ENCODE data around the gene CHMP4A.

CHMP4A gene

DNA sequence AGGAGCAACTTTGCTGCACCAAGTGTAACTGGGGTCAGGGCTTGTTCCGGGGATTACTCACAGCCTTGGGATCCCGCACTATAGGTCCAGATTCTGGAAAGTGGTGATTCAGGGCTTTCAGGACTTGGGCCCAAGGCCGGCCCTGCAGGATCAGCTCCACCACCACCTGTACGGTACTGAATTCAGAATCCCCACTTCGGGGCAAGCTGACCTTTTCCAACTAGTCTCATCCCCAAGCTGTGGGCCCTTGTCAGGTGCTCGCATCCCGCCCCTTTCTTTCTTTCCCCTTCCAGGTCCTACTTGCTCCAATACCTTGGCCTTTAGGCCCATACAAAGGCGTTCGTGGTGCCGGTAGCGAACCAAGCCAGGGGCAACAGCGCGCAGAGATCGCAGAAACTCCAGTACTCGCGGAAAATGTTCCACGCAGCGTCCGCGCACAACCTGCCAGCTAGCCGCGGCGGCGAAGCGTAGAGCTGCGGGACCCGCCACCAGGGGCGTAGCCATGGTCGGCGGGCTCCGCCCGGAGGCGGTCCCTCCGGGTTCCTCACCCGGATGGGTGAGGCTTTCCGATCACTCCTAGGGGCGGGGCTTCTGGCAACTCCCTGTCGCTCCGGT, 28.6 kb upstream of the CHMP4A start:
- peak overlapping the region; percentile 91 for H3K4me3 ChIP-seq (ENCODE audit: low read depth, low read length)
- POLR2A ChIA-PET = interaction anchor here (0.7 to 2.6 kb wide), 23 partner anchors 9 to 200 kb away, joined by 3 to 27 read pairs (median 6); partner anchors contain the start of genes CHMP4A, CIDEB, DCAF11 and DHRS1
- TF ChIP-seq, protein P1, sequence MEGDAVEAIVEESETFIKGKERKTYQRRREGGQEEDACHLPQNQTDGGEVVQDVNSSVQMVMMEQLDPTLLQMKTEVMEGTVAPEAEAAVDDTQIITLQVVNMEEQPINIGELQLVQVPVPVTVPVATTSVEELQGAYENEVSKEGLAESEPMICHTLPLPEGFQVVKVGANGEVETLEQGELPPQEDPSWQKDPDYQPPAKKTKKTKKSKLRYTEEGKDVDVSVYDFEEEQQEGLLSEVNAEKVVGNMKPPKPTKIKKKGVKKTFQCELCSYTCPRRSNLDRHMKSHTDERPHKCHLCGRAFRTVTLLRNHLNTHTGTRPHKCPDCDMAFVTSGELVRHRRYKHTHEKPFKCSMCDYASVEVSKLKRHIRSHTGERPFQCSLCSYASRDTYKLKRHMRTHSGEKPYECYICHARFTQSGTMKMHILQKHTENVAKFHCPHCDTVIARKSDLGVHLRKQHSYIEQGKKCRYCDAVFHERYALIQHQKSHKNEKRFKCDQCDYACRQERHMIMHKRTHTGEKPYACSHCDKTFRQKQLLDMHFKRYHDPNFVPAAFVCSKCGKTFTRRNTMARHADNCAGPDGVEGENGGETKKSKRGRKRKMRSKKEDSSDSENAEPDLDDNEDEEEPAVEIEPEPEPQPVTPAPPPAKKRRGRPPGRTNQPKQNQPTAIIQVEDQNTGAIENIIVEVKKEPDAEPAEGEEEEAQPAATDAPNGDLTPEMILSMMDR (IDR thresholded peaks at IDR 0.05; ENCODE audit: insufficient read depth, low read length, missing control alignments) = peak; percentile 65
- DNase-seq (ENCODE audit: low read depth, low spot score) = no peak
- CTCF ChIA-PET = interaction anchor here (1.0 to 15.9 kb wide), 23 partner anchors 9 to 194 kb away, joined by 4 to 315 read pairs (median 7); partner anchors contain the start of genes CHMP4A, CIDEB, DHRS1 and GMPR2

DNA sequence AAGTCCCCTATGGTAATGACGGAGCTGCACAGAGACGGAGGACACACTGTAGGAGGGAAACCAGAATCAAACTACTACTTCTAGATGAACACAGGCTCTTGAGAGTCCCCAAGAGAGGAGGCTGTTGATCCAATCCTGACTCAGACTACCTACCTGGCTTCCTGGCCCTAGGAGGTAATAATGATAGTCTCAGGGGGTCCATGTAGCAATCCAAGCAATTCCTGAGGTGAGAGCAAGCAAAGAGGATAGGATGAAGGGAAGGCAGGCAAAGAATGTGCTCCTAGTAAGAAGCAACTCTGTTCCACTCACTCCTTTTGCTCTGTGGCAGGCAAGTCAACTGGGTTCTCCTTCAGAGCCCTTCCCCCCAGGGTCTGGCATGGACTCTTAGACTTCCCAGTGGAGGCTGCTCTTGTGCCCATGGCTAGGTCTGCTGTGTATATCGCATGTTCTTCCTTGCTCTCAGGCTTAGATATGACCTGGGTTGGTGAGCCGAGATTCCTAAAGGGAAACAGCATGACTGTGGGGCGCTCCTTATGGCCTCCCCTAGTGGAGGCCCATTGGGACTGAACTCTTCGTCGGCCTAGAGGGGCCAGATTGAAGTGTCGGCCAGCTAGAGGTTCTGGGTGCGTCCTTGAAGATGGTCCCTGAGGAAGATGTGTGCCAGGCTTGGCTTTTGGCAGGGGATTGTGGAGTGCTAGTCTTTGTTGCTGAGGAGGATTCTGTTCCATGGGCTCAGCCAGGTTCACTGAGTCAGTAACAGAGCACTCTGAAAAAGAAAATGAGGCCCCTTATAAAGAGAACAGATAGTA, 27.0 kb upstream of the CHMP4A start:
- DNase-seq (ENCODE audit: low read depth, low spot score) = no peak
- no peak overlapping the region for H3K4me3 ChIP-seq (ENCODE audit: low read depth, low read length)
- ChIA-PET CTCF (interaction anchor here (1.4 to 15.9 kb wide), 5 partner anchors 7 to 68 kb away, joined by 3 to 315 read pairs (median 118); partner anchors contain the start of genes CIDEB, DHRS1, GMPR2 and LTB4R), POLR2A (no interaction called here)
- TF ChIP-seq, protein P1 (IDR thresholded peaks at IDR 0.05; ENCODE audit: insufficient read depth, low read length, missing control alignments) = no peak

DNA sequence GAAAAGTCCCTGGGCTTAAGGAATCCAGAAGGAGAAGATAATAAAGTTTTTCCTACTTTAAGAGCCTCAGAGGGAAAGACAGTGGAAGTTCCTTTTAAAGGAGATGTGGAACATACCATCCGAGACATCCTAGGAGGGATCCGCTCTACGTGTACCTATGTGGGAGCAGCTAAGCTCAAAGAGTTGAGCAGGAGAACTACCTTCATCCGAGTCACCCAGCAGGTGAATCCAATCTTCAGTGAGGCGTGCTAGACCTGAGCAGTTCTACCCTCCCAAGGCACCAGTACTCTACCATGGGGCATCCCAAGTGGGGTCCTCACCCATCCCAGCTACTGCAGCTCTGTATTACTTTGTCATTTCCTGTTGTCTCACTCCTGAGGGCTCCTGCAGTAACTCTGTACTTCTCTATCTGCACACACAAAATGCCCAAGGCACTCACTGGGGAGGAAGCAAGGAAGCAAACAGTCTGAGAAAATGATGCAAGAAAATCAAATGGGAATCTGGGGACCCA, 25.3 kb upstream of the CHMP4A start:
- no peak for DNase-seq (ENCODE audit: low read depth, low spot score)
- TF ChIP-seq, protein P1 (IDR thresholded peaks at IDR 0.05; ENCODE audit: insufficient read depth, low read length, missing control alignments) = no peak
- POLR2A ChIA-PET = interaction anchor here (0.8 to 1.6 kb wide), 5 partner anchors 8 to 60 kb away, joined by 3 to 5 read pairs (median 3); partner anchors contain the start of genes MDP1 and RABGGTA
- CTCF ChIA-PET = interaction anchor here (1.0 to 15.9 kb wide), 6 partner anchors 23 to 193 kb away, joined by 3 to 315 read pairs (median 4); partner anchors contain the start of genes CIDEB, DHRS1, IRF9 and LTB4R
- no peak overlapping the region for H3K4me3 ChIP-seq (ENCODE audit: low read depth, low read length)

DNA sequence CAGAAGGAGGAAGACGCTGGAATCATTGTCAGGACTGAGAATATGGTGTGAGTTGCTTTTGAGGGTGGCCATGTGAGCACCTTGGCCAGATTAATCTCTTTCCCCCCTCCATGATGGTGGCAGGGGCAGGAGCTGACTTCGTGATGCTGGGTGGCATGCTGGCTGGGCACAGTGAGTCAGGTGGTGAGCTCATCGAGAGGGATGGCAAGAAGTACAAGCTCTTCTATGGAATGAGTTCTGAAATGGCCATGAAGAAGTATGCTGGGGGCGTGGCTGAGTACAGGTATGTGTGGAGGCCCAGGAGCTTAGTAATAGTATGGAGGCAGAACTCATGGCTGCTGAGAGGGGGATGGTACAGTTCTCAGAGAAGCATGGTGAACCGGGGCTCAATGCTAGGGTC, 24.8 kb upstream of the CHMP4A start:
- TF ChIP-seq, protein P1 (IDR thresholded peaks at IDR 0.05; ENCODE audit: insufficient read depth, low read length, missing control alignments) = no peak
- H3K4me3 ChIP-seq (ENCODE audit: low read depth, low read length) = no peak overlapping the region
- POLR2A ChIA-PET = interaction anchor here (0.7 to 1.6 kb wide), 6 partner anchors 9 to 161 kb away, joined by 3 to 5 read pairs (median 3); partner anchors contain the start of genes MDP1, NYNRIN and RABGGTA
- CTCF ChIA-PET = interaction anchor here (0.7 to 15.9 kb wide), 7 partner anchors 22 to 194 kb away, joined by 3 to 315 read pairs (median 4); partner anchors contain the start of genes CIDEB, DHRS1, IRF9 and LTB4R
- no peak for DNase-seq (ENCODE audit: low read depth, low spot score)

DNA sequence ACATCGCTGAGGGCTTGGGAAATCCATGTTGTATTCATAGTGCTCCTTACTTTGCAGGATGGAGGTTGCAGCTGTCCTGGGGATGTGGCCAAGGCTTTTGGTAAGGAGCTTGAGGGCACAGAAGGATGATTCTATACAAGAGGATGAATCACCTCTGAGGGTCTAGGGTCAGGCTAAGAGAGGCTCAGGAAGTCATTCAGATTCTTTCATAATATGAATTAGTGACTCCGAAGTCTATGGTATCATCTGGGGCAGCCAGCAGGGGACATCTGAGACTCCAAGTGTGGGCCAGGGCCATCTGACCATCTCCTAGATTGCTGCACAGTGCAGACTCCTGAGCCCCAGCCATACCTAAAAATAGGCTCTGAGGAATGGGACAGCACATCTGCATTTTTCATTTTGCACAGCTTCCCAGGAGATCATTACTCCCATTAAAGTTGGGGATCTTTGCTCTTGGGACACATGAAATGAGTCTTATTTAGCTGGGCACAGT, 24.2 kb upstream of the CHMP4A start:
- no peak overlapping the region for H3K4me3 ChIP-seq (ENCODE audit: low read depth, low read length)
- TF ChIP-seq, protein P1 (IDR thresholded peaks at IDR 0.05; ENCODE audit: insufficient read depth, low read length, missing control alignments) = no peak
- POLR2A ChIA-PET = interaction anchor here (0.7 to 1.6 kb wide), 5 partner anchors 9 to 161 kb away, joined by 3 to 5 read pairs (median 3); partner anchors contain the start of genes MDP1, NYNRIN and RABGGTA
- no peak for DNase-seq (ENCODE audit: low read depth, low spot score)
- CTCF ChIA-PET = interaction anchor here (0.7 to 15.9 kb wide), 6 partner anchors 21 to 194 kb away, joined by 3 to 315 read pairs (median 4); partner anchors contain the start of genes CIDEB, DHRS1, LTB4R and LTB4R2
